ENCODE data around the gene RNF217. TPM values are rescaled to one million over a fixed set of nuclear protein-coding genes. Genes with fewer than 3 reads are reported as not detected.

The RNF217 gene
- polyA plus RNA-seq, 1 donor (not counting 4 experiments of a cell fraction or from before 2014, with no cell fraction given) = 44.0 TPM

GRCh38 chr6:124958149-124958548 is 4.1 kb upstream of the RNF217 start:
- dilution Hi-C loops (cut with MboI; ENCODE audit: extremely low pct_ligation_motif_present, low sequenced_read_pairs) = no loop called here
- H3K9me3 ChIP-seq (ENCODE audit: control insufficient read depth, low read depth, low read length) = no peaks in the 10 kb centered on the region
- peak; percentile 41 for FAIRE-seq

GRCh38 chr6:124958759-124959354 is 3.4 kb upstream of the RNF217 start:
- Histone ChIP-seq H2AFZ (ENCODE audit: control insufficient read depth, low read length) (no peak overlapping the region), H3K27ac (ENCODE audit: control insufficient read depth, insufficient read depth, low read length) (no peak overlapping the region), H3K79me2 (ENCODE audit: control insufficient read depth, insufficient read depth, low read length) (peaks cover 15% of the 10 kb centered on the region), H3K4me1 (ENCODE audit: control insufficient read depth, extremely low read depth, insufficient read depth, low read length) (peaks cover 22% of the 10 kb centered on the region), H3K9ac (ENCODE audit: control insufficient read depth, extremely low read depth, insufficient read depth, low read length) (no peak overlapping the region), H4K20me1 (ENCODE audit: control insufficient read depth, extremely low read depth, insufficient read depth, low read length) (no peaks in the 10 kb centered on the region), H3K4me2 (ENCODE audit: control insufficient read depth, extremely low read depth, insufficient read depth, low read depth, low read length) (peak overlapping the region; percentile 19), H3K9me1 (ENCODE audit: control insufficient read depth, extremely low read depth, insufficient read depth, low read length) (no peaks in the 10 kb centered on the region), H3K9me3 (ENCODE audit: control insufficient read depth, low read depth, low read length) (no peaks in the 10 kb centered on the region), H3K36me3 (ENCODE audit: control insufficient read depth in 2 of 2, extremely low read depth in 1 of 2, insufficient read depth in 2 of 2, low read length in 2 of 2) (no peaks in the 10 kb centered on the region), H3K27me3 (ENCODE audit: control insufficient read depth, extremely low read depth, insufficient read depth, low read length) (no peaks in the 10 kb centered on the region), H3K4me3 (ENCODE audit: control insufficient read depth in 2 of 3, extremely low read depth in 1 of 3, insufficient read depth in 2 of 3, low read depth in 1 of 3, low read length in 3 of 3) (no peak overlapping the region)
- DNase-seq (ENCODE audit: low read depth, low spot score) (no peak), FAIRE-seq (peak; percentile 62)
- dilution Hi-C loops (cut with MboI; ENCODE audit: extremely low pct_ligation_motif_present, low sequenced_read_pairs) = no loop called here
- TF ChIP-seq EZH2 (IDR thresholded peaks at IDR 0.05; ENCODE audit: low read length) (no peak), CTCF (optimal IDR thresholded peaks at IDR 0.05 in 1 of 3, IDR thresholded peaks at IDR 0.05 in 1 of 3, conservative IDR thresholded peaks at IDR 0.05 in 1 of 3; ENCODE audit: extremely low read depth in 1 of 3, insufficient read depth in 2 of 3, low read length in 3 of 3) (no peak)

More at GRCh38 chr6:124958149-124958548, 4.1 kb upstream of the RNF217 start:
- no peaks in the 10 kb centered on the region for H3K9me1 ChIP-seq (ENCODE audit: control insufficient read depth, extremely low read depth, insufficient read depth, low read length)
- DNase-seq (ENCODE audit: low read depth, low spot score) = no peak
- H3K9ac ChIP-seq (ENCODE audit: control insufficient read depth, extremely low read depth, insufficient read depth, low read length) = no peak overlapping the region
- no peak overlapping the region for H3K4me2 ChIP-seq (ENCODE audit: control insufficient read depth, extremely low read depth, insufficient read depth, low read depth, low read length)
- TF ChIP-seq CTCF (optimal IDR thresholded peaks at IDR 0.05 in 1 of 3, IDR thresholded peaks at IDR 0.05 in 1 of 3, conservative IDR thresholded peaks at IDR 0.05 in 1 of 3; ENCODE audit: extremely low read depth in 1 of 3, insufficient read depth in 2 of 3, low read length in 3 of 3) (no peak), EZH2 (IDR thresholded peaks at IDR 0.05; ENCODE audit: low read length) (no peak)
- no peak overlapping the region for H3K4me3 ChIP-seq (ENCODE audit: control insufficient read depth in 2 of 3, extremely low read depth in 1 of 3, insufficient read depth in 2 of 3, low read depth in 1 of 3, low read length in 3 of 3)
- peaks cover 8% of the 10 kb centered on the region for H3K79me2 ChIP-seq (ENCODE audit: control insufficient read depth, insufficient read depth, low read length)
- no peak overlapping the region for H3K27ac ChIP-seq (ENCODE audit: control insufficient read depth, insufficient read depth, low read length)
- no peak overlapping the region for H2AFZ ChIP-seq (ENCODE audit: control insufficient read depth, low read length)
- H3K27me3 ChIP-seq (ENCODE audit: control insufficient read depth, extremely low read depth, insufficient read depth, low read length) = no peaks in the 10 kb centered on the region
- H3K4me1 ChIP-seq (ENCODE audit: control insufficient read depth, extremely low read depth, insufficient read depth, low read length) = peaks cover 22% of the 10 kb centered on the region
- H4K20me1 ChIP-seq (ENCODE audit: control insufficient read depth, extremely low read depth, insufficient read depth, low read length) = no peaks in the 10 kb centered on the region
- H3K36me3 ChIP-seq (ENCODE audit: control insufficient read depth in 2 of 2, extremely low read depth in 1 of 2, insufficient read depth in 2 of 2, low read length in 2 of 2) = no peaks in the 10 kb centered on the region
